Subcutaneous adipose tissue (tissue), 4 donors: ENCODE measurements around the gene EFCAB6. TPM values are rescaled to one million over a fixed set of nuclear protein-coding genes. Genes with fewer than 3 reads are reported as not detected.

ENCODE experiments used
- total RNA-seq, 4 donors: library from RNA; depleted of rRNA; stranded (reverse); fragments of >200 nt; gene quantifications; one replicate each; pipeline ENCODE4 v1.1.0, GENCODE V29; 2016
- TF ChIP-seq, protein P1 (sequence below): fragments of 450-650 bp; IDR thresholded peaks from one replicate; pipeline ENCODE4 v1.5.1; 2016; ENCODE audit warnings: low read depth, mild to moderate bottlenecking, control low read depth, antibody characterized with exemption, moderate library complexity

Gene EFCAB6
- total RNA-seq, 4 donors from 2014 or later, result 2.1 to 4.0 (median 2.4) TPM

DNA sequence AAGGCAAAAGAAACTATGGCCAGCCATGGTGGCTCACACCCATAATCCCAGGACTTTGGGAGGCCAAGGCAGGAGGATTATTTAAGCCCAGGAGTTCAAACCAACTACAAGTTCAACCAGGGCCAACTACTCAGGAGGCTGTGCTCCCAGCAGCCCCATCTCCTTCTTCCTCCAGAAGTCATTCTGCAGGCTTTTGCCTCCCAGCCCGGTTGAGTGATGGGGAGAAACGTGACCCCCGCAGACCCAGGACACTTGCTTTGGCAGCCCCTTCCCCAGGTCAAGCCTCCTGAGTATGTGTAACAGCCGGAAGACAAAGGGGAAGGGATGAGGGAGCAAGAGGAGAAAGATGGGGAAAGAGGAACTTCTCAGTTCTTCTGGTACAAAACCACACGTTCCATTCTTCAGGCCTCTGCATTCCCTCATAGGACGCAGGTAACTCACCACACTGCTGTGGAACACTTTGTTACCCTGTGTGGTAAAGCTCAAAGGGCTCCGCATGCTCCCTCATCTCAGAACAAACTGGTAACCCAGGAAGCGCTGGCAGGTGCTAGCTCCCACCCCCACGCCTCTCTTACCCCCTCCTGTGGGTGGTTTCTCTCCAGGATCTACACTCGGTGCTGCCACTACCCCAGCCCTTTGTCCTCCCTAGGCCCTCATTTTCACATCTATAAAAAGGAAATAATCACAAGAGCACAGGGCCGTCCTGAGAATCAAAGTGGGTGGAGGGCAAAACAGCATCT lies 46.2 kb upstream of the EFCAB6 start:
- TF ChIP-seq, protein P1, sequence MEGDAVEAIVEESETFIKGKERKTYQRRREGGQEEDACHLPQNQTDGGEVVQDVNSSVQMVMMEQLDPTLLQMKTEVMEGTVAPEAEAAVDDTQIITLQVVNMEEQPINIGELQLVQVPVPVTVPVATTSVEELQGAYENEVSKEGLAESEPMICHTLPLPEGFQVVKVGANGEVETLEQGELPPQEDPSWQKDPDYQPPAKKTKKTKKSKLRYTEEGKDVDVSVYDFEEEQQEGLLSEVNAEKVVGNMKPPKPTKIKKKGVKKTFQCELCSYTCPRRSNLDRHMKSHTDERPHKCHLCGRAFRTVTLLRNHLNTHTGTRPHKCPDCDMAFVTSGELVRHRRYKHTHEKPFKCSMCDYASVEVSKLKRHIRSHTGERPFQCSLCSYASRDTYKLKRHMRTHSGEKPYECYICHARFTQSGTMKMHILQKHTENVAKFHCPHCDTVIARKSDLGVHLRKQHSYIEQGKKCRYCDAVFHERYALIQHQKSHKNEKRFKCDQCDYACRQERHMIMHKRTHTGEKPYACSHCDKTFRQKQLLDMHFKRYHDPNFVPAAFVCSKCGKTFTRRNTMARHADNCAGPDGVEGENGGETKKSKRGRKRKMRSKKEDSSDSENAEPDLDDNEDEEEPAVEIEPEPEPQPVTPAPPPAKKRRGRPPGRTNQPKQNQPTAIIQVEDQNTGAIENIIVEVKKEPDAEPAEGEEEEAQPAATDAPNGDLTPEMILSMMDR, result no peak

DNA sequence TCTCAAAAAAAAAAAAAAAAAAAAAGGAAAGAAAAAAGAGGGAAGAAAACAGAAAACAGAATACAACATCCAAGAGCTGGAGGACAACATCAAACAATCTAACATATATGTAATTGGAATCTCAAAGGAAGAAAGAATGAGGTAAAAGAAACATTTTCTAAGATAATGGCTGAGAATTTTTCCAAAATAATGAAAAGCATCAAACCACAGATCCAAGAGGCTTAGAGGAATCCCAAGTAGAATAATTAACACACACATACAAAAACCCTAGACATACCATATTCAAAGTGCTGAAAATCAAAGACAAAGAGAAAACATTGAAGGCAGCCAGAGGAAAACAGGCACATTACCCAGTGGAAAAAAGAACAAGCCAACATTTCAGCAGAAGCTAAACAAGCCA lies 45.3 kb upstream of the EFCAB6 start:
- TF ChIP-seq, protein P1, result no peak

DNA sequence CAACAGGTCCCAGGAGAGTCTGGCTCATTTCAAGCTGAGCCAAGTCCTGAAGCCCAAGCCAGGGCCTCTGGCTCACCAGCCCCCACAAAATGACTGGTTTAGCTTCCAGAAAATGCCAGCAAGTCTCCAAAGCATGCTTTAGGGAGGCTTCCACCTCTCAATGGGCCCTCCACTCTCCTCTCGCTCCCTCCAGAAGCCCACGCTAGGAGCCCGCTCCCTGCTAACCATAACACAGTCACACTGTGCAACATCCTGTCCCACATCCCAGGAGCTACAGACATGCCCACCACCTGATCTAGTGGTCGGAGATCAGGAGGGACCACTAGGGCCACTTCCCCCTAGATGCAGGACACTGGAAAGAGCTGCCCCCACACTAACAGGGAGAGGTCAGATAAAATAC lies 43.3 kb upstream of the EFCAB6 start:
- TF ChIP-seq, protein P1, result no peak

DNA sequence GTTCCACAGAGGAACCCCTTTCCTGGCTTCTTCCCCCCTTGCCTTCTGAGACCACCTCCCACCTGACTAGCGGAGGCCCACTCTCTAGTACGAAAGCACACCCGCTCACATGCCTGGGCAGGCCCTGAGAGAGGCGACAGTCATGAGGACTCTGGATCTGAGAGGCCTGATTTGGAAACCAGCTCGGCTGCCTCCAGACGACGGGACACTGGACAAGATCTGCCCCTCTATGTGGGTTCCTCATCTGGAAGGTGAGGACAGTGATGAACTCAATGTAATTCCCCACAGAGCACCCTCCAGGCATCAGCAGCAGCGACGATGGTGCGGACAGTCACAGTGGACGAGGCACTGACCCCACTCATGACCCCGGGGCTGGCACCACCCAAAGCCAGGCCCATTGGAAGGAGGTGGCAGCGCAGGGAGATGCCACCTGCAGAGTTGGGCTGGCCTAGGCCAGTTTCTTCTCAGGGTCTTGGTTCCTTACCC lies 42.7 kb upstream of the EFCAB6 start:
- TF ChIP-seq, protein P1, result no peak

DNA sequence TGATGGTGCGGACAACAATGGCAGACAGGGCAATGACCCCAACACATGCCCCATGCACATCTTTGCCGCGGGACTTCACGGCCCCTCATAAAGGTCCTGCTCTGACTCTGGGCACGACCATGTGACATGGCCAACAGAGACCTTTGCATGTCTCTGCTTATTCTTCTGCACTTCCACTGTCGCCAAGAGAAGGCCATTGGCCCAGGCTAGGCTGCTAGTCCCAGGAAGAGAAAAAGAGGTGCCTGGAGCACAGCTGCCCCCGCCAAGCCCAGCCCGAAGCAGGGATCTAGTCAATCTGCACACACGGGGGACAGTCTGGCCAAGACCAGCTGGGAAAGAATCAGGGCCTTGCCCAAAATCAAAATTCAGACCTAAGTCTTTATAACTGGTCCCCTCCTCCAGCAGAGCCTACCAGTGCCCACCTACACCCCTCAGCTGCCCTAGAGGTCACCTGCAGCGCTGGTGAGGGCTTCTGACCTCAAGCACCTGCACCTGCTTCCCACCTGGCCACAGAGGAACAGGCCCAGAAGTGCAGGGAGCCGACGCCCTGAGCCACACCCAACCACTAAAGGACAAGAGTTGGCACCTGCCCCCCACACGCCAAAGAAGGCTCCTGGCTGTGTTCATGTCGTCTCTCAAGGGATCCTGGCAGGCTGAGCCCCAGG lies 42.1 kb upstream of the EFCAB6 start:
- TF ChIP-seq, protein P1, result no peak

DNA sequence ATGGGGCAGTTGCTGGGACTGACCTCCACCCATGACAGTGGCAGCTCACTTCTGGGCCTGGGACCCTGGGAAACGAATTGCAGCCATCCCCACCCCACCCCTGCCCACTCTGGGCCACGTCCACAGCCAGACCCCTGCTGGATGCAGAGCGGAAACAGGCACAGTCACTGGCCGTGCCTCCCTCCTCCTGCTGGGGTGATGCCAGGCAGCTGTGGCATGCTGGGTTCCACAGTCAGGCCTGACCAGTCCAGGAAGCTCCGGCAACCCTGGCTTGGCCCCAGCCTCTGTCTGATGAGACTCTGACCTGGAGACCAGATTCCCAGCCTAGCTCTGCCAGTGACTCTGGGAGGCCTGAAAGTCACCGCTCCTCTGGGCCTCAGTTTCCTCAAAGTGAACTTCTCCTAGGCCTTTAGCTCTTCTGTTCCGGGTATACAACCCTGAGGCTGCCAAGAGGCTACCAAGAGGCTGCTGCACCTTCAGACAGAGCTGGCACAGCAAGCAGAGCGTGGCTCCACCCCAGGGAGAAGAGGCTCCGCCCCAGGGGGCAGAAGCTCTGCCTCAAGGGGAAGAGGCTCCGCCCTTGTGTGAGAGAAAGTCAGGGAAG lies 41.3 kb upstream of the EFCAB6 start:
- TF ChIP-seq, protein P1, result no peak

DNA sequence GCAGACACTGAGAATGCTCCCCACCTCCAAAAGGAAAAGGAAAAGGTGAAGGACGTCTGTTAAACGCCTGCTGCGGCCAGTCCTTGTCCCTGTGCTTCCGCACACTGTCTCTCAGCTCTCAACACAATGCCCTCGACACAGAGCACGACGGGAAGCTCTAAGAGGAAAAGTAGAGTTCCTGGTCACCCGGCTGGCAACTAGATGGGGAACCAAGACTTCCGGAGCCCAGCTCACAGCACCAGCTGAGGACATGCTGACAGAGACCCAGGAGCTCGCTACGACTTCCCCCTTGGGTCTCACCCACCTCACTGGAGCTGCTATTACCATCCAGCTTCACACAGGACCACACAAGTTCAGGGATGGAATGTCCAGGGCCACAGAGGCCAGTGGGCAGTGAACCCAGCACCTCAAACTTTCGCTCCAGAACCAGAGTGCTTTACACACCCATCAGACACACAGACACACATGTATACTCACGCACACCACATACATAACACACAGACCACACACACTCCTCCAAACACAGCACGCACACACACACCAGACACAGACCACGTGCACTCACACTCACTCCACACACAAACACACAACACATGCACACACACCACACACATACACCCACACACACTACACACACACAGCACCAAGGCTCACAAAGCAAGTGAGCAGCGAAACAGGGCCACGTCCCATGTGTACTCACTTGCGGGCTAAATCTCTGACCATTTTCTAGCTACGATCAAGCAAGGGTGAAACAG lies 40.6 kb upstream of the EFCAB6 start:
- TF ChIP-seq, protein P1, result no peak
